ENCODE measurements around the gene NLRC5.
"Not testable (repeated sequence)": the region's sequence is repeated elsewhere in the genome, so short reads cannot be mapped to it uniquely, and the experiment has no call there.

Gene NLRC5

GRCh38 chr16:56964243-56965148, 24.9 kb upstream of the NLRC5 start:
- peak; percentile 75 for DNase-seq (ENCODE audit: low spot score)

- DNase-seq (ENCODE audit: low spot score) = no peak
Measured at GRCh38 chr16:56965149-56966092, 23.9 kb upstream of the NLRC5 start.

DNA sequence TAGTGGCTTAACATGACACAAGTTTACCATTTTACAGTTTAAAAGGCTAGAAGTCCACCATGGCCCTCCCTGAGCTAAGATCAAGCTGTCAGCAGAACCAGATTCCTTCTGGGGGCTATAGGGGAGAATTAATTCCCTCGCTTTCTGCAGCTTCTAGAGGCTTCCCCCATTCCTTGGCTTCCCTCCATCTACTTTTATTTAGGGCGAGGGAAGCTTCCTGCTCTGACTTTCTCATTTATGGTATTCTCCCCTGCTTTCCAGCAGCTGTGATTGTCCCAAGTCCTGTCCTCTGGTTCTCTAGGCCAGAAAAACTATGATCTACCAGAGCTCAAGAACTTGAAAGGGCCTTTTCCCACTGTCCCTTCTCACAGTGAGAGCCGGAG, 23.3 kb upstream of the NLRC5 start:
- DNase-seq (ENCODE audit: low spot score) = no peak

GRCh38 chr16:56967733-56968132, 21.6 kb upstream of the NLRC5 start:
- DNase-seq (ENCODE audit: low spot score) = no peak

GRCh38 chr16:56969769-56970168, 19.6 kb upstream of the NLRC5 start:
- no peak for DNase-seq (ENCODE audit: low spot score)

- DNase-seq (ENCODE audit: low spot score) = no peak
Measured at GRCh38 chr16:56970934-56971767, 18.2 kb upstream of the NLRC5 start.

GRCh38 chr16:56971768-56972043, 17.7 kb upstream of the NLRC5 start:
- DNase-seq (ENCODE audit: low spot score) = no peak

GRCh38 chr16:56972403-56973293, 16.7 kb upstream of the NLRC5 start:
- no peak for DNase-seq (ENCODE audit: low spot score)

- no peak for DNase-seq (ENCODE audit: low spot score)
Measured at GRCh38 chr16:56973294-56973689, 16.1 kb upstream of the NLRC5 start.

GRCh38 chr16:56973899-56974298, 15.5 kb upstream of the NLRC5 start:
- not testable (repeated sequence) for DNase-seq (ENCODE audit: low spot score)

- DNase-seq (ENCODE audit: low spot score) = no peak
Measured at GRCh38 chr16:56974549-56975300, 14.6 kb upstream of the NLRC5 start.

- DNase-seq (ENCODE audit: low spot score) = no peak
Measured at GRCh38 chr16:56975714-56976113, 13.6 kb upstream of the NLRC5 start.

- DNase-seq (ENCODE audit: low spot score) = no peak
Measured at GRCh38 chr16:56977216-56977615, 12.1 kb upstream of the NLRC5 start.

DNA sequence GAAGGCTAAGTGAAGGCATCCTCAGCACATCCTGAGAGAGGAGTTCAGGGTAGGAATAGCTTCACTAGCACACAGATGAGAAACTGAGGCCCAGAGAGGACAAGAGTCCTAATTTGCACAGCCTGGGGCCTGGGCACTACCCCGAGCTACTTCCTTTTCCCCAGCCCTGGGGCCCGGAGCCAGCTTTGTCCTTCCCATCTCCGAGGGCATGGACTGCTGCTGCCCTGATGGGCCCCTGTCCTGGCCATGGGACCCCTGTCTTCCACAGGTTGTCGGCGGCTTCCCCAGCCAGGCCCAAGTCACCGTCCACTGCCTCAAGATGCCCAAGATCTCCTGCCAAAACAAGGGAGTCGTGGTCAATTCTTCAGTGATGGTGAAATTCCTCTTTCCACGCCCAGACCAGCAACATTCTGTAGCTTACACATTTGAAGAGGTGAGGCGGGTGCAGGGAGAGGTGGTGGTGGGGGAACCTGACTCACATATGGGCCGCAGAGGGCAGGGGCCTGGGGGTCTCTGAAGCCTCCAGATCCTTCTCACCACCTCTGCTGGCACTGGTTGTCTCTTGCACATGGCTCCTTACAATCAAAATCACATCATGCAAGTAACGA, 11.4 kb upstream of the NLRC5 start:
- DNase-seq (ENCODE audit: low spot score) = no peak

- no peak for DNase-seq (ENCODE audit: low spot score)
Measured at GRCh38 chr16:56980201-56980535, 9.2 kb upstream of the NLRC5 start.

DNA sequence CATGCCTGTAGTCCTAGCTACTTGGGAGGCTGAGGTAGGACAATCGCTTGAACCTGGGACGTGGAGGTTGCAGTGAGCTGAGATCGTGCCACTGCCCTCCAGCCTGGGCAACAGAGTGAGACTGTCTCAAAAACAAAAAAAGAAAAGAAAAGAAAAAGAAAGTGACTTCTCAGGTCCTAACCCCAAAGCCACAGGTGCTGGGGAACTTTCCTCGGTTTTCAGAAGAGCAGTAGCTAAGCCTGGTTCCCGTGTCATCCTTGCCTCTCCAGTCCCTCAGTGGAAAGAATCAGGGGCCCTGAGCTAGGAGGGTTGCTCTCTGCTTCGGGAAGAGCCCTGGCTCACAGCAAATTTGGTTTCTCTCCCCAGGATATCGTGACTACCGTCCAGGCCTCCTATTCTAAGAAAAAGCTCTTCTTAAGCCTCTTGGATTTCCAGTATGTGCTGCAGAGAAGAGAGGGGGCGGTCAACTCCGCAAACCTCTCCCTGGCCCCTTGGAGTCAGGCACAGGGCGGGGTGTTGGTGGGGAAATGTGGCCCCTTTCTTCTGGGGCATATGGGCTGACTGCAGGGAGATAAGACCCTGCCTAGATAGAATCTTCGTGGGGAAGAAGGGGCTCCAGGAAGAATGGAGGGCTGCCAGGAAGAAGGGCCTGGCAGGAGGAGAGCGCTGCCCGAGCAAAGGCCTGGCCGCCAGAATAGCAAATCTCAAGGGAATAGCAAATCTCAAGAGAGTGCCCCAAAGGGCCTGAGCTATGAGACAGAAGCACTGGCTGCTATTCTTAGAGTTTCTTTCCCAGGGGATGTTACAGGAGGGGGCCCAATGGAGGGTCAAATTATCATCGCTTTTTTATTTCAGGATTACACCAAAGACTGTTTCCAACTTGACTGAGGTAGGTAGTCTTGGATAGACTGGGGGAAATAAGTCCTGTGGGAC, 8.3 kb upstream of the NLRC5 start:
- DNase-seq (ENCODE audit: low spot score) = no peak

DNA sequence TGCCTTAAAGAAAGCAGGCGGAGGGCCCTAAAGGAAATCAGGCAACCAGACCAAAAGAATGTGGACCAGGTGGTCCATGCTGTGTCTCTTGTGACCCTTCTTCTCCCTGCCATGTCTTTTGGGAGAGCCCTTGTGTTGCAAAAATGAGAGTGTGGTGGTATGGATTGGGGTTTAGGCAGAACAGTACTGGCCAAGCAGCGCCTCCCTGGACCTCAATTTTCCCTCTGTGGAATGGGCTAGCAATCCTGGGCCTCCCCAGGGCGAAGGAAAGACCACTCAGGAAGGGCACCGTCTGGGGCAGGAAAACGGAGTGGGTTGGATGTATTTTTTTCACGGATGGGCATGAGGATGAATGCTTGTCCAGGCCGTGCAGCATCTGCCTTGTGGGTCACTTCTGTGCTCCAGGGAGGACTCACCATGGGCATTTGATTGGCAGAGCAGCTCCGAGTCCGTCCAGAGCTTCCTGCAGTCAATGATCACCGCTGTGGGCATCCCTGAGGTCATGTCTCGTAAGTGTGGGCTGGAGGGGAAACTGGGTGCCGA, 7.6 kb upstream of the NLRC5 start:
- no peak for DNase-seq (ENCODE audit: low spot score)

GRCh38 chr16:56982695-56983094, 6.7 kb upstream of the NLRC5 start:
- no peak for DNase-seq (ENCODE audit: low spot score)

Data from RKO (cell line).